IPS-18c (cell line): ENCODE data around the gene GRIPAP1.
A peak's percentile ranks its signal among the peaks of the same experiment; 100 is the strongest.

Experiments used
- H3K4me3 ChIP-seq: 2 replicates; pipeline ENCODE4 v1.7.0; 2013; ENCODE audit warnings: low read depth, mild to moderate bottlenecking, low read length, moderate library complexity; ENCODE audit not compliant: insufficient read depth
- H3K9me3 ChIP-seq: one replicate; pipeline ENCODE4 v1.6.1; 2013; ENCODE audit warnings: mild to moderate bottlenecking, low read length, moderate library complexity; ENCODE audit not compliant: control insufficient read depth, insufficient read depth

GRIPAP1 gene

DNA sequence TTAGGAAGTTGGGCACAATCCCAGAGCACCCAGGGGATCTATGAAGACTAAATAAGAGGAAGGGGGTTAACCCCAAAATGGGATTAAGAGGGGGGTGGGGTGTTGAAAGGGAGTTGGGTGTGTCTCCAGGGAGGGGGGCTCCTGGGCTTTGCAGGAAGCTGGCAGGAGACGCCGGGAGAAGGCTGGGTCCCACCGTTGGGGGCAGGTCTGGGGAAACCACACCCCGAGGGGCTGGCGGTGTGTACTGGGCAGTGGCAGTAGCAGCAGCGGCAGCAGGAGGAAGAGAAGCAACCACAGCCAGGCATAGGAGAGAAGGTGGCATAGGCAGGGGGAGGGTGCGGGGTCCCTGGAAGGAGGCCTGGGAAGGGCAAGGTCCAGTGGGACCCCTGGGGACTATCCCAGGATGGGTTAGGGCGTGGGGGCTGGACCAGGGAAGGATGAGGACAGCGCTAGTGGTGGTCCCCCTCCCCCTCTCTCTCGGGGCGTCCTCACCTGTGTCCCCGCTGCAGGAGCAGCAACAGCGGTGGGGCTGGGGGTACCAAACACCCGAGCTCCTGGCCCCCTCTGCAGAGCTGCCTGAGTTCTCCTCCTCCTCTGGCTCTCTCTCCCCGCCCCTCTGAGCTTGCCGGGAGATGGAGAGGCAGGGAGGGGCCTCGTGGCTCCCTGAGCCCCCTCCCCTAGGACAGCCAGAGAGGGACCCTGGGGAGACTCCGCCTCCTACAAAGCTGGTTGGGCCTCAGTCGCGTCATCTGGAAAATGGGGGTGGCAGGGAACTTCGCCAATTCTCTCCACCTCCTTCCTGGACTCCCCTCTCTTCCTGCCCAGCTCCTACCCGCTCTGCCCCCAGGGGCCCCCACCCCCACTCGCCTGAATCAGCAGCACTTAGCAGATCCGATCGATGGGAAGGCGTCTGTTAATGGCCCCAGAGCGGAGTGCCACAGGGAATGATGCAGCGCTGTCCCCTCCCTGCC lies 30.5 kb downstream of the GRIPAP1 start, which contains the start of gene KCND1:
Gene KCND1 (minus strand): TSS at position 596 of the 971 bp plus-strand sequence. CDS start 1,573 bp downstream, outside the sequence.
- H3K4me3 ChIP-seq: peak within 1 kb of the TSS; percentile 54

DNA sequence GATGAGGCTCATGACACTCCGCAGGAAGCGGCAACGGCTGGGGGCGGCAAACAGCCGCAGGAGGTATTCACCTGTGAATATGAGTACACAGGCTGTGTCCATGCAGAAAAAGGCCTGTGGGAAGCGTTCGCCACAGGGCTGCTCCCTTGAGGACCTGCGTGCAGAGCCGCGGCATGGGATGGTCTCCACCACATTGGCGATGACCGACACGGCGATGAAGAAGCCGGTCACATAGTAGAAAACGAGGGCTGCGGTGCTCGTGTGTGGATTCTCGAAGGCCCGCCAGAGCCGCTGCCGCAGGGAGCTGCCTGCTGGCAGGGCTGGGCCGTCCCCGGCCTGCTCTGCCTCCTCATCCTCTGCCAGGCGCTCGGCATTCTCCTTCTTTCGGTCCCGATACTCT lies 32.6 kb downstream of the GRIPAP1 start:
- peaks cover 14% of the 10 kb centered on the region for H3K9me3 ChIP-seq
- H3K4me3 ChIP-seq: no peak overlapping the region

More for the DNA sequence above, 30.5 kb downstream of the GRIPAP1 start, which contains the start of gene KCND1:
- peaks cover 14% of the 10 kb centered on the region for H3K9me3 ChIP-seq

DNA sequence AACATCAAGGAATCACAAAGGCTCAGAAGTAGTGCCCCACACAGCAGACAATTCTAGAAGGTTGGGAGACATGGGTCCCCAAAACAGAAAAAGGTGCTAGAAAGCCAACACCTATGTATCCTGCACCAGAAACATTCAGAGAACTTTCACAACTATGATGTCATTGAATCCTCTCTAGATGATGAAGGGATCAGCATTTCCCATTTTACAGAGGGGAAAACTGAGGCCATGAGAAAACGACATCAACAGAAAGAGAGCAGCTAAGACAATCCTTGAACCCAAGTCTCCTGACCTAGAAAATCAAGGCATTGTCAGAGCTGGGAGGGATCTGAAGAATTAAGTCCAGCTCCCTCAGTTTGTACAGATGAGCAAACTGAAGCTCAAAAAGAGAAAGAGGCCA lies 33.7 kb downstream of the GRIPAP1 start:
- Histone ChIP-seq H3K4me3 (no peak overlapping the region), H3K9me3 (peaks cover 12% of the 10 kb centered on the region)

DNA sequence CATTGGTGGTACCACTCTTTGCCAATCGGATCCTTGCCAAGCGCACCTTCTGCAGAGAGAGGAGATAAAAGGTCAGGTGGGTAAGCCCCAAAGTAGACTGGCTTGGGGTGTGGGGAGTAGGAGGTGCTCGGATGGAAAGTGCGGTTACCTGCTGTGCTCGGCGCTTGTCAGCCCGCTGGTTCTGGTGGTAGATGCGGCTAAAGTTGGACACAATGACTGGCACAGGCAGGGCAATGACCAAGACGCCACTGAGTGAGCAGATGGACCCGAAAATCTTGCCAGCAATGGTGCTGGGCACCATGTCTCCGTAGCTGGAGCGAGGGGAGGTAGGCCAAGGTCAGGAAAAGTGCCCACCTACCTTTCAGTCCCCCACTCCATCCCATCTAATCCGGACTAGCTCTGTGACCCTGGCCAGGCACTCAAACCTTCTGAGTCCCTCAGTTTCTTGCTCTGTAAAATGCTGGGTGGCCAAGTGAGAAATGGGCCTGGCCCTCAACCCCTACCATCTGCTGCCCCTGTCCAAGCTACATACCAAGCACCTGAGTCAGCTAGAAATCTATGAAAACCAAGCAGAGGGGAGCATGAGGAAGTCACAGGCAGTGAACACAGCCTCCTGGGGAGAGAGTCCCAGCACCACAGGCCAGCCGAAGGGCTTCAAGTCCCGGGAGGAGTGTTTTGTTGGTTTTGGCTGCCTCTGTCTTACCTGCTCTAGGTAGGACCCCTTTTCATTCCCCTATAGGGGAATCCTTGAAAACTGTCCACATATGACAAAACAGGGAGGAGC lies 35.1 kb downstream of the GRIPAP1 start:
- Histone ChIP-seq H3K4me3 (no peak overlapping the region), H3K9me3 (peaks cover 7% of the 10 kb centered on the region)

DNA sequence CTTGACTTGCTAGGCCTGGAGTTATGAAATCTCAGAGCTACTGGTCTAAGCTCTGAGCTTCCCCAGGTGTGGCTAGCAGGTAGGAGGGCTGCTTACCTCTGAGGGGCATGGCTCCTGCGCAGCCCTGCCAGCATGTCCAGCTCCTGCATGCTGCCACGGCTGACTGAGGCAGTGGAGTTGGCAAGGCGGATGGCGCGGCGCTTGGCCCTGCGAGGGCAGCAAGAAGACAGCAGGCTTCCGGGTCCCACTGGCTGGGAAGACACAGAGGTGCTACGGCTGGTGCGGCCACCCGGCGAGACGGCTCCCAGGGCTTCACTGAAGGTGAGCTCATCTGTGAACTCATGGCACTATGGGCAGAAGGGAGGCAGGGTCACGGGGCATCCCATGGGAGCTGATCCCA lies 36.1 kb downstream of the GRIPAP1 start:
- Histone ChIP-seq H3K9me3 (peaks cover 7% of the 10 kb centered on the region), H3K4me3 (no peak overlapping the region)

DNA sequence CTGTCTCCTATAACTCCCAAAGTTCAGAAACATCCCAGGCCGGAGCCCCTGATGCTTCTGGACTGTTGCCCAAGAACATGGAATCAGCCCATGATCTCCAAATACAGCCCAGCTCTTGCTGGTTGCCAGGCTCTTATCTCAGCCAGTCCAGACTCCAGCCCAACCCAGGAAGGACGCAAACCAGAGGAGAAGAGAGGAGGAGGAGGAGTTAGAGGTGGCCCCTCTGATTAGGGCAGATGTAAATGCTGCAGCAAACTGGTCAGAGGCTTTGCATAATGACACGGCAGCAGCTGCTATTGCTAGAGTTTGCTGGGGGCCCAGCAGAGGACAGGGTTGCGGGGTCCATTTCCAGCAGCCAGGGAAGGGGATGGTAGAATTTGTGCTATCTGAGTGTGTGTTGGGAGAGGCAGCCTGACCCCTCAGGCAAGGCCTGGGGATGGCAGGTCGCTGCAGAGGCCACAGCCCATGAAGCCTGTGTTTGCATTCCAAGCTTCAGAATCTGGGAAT lies 40.4 kb downstream of the GRIPAP1 start:
- peaks cover 3% of the 10 kb centered on the region for H3K9me3 ChIP-seq

DNA sequence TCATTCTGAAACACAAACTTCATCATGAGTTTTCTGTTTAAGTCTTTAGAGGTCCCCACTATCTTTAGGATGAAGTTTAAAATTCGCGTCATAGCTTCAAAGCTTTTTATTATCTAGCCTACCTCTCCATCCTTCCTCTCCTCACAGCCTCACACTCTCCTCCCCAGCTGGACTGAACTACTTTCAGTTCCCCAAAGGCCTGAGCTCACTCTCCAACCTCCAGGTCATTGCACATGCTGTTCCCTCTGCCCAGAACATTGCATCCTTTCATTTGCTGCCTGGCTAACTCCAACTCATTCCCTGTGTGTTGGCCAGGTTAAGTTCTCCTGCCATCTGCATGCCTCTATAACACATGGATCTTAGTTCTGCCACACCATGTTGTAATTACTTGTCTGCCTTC lies 41.8 kb downstream of the GRIPAP1 start:
- Histone ChIP-seq H3K9me3 (peaks cover 5% of the 10 kb centered on the region), H3K4me3 (no peak overlapping the region; the same call in 1 of the 2 replicates)

More for the DNA sequence above, 40.4 kb downstream of the GRIPAP1 start:
- H3K4me3 ChIP-seq: no peak overlapping the region

DNA sequence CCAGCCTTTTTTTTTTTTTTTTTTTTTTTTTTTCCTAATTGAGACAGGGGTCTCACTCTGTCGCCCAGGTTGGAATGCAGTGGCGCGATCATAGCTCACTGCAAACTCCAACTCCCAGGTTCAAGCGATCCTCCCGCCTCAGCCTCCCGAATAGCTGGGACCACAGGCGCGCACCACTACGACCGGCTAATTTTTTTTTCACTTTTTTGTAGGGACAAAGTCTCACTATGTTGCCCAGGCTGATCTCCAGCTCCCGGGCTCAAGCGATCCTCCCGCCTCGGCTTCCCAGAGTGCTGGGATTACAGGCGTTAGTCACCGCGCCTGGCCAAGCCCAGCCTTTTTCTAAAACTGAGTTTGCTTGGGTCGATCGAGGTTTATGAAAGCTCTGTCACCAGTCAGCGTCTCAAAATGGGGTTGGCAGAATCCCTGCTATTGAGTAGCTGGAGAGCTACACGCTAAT lies 43.4 kb downstream of the GRIPAP1 start:
- Histone ChIP-seq H3K9me3 (peaks cover 5% of the 10 kb centered on the region), H3K4me3 (peak overlapping the region; percentile 42)

DNA sequence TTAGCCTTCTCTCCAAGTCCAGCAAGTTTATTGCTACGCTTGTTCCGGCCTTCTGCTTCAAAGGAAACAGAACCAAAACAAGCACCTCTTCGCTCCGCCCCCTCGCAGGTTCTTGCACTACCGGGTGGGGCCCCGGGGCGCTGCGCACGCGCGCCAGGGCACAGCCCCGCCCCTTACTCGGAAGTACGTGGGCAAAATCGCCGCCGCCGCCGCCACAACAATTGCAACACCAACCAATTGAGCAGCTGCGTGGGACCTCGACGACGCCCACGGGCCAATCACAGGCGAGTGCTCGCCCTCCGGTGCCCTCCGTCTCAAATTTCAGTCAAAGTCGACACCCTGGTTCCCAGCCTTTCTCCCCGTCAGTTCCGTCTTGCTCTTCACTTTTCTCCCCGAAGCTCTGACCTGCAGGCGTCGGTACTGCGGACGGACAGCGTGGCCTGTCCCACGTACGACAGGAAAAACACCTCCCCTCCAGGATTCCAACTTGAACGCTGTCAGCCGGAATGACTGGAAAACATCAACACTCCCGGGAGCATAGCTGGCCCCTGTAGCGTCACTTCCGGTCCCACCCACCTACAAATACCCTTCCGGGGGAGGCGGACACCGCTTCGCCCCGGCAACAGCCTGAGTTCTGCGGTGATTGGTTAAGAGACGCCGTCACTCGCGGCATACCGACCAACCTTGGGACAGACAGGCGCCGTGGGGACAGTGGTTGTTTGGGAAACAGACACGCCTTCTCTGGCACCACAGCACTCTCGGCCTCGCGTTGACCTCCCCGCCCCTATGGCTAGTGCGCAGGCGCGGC lies 44.0 kb downstream of the GRIPAP1 start:
- H3K4me3 ChIP-seq: peak overlapping the region; percentile 42
- peaks cover 5% of the 10 kb centered on the region for H3K9me3 ChIP-seq

DNA sequence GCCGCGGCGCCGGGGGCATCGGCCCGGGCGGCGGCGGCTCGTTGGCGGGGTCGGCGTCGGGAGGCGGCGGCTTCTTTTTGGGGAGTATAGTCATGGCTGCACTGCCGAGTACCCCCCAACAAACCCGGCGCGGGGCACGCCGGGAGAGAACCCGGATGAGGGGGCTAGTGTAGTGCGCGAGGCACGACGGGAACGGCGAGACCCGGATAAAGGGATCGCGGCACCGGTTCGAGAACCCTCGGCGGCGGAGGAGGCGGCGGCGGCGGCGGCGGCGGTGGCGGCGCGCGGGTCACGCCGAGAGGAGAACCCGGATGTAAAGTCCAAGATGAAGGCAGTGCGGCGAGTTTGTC lies 44.6 kb downstream of the GRIPAP1 start, which contains the start of gene OTUD5:
Gene OTUD5 (minus strand): TSS at position 131 of the 350 bp plus-strand sequence. CDS start 37 bp downstream, at position 94.
- peaks cover 5% of the 10 kb centered on the region for H3K9me3 ChIP-seq

DNA sequence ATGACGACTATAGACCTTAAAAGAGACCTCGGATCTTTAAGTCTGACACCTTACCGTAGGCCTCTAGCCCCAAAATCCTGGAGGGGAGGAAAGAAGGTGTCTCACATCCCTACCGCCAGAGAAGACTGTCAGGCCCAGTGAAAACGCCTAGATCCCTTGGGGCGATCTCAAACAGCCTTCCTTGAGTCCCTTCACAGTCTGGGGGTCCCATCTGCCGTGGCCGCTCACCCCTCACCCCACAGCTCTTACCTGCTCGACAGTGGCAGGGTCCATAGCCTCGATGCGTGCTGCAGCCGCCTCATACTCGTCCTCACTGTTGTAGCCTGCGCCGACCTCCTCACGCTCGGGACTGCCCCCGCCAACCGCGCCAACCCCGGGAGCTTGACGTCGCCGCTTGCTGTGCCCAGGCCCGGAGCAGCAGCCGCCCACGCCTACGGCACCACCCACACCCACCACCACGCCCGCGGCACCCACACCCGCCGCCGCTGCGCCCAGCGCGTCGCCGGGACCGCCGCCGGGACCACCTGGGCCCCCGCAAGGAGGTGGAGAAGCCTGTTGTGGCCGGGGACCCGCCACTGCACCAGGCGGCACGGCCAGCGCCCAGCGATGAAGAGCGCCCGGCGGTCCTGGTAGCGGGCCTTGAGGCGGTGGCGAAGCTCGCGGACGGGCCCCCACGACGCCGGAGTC lies 45.2 kb downstream of the GRIPAP1 start:
- Histone ChIP-seq H3K9me3 (peaks cover 5% of the 10 kb centered on the region), H3K4me3 (peak overlapping the region; percentile 42)

More for the DNA sequence above, 44.6 kb downstream of the GRIPAP1 start, which contains the start of gene OTUD5:
- H3K4me3 ChIP-seq: peak within 1 kb of the TSS; percentile 42

DNA sequence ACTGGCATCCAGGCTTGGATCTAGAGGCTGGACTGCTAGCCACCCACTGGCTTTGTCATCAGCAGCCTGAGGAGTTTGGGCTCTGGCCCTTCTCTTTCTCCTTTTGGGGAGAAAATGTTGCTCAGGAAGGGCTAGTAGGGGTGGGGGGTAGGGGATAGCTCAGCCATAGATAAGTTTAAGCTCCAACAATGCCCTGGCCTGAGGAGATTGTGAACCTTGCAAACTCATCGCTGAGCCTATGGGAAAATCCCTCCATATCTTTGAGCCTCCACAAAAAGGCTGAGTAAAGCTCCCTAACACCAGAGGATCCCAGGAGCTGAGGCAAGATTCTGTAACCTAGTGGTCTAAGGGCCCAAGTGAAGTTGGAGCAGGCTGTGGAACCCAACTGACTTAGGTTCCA lies 53.5 kb downstream of the GRIPAP1 start:
- no peak overlapping the region for H3K4me3 ChIP-seq
- H3K9me3 ChIP-seq: peaks cover 8% of the 10 kb centered on the region

DNA sequence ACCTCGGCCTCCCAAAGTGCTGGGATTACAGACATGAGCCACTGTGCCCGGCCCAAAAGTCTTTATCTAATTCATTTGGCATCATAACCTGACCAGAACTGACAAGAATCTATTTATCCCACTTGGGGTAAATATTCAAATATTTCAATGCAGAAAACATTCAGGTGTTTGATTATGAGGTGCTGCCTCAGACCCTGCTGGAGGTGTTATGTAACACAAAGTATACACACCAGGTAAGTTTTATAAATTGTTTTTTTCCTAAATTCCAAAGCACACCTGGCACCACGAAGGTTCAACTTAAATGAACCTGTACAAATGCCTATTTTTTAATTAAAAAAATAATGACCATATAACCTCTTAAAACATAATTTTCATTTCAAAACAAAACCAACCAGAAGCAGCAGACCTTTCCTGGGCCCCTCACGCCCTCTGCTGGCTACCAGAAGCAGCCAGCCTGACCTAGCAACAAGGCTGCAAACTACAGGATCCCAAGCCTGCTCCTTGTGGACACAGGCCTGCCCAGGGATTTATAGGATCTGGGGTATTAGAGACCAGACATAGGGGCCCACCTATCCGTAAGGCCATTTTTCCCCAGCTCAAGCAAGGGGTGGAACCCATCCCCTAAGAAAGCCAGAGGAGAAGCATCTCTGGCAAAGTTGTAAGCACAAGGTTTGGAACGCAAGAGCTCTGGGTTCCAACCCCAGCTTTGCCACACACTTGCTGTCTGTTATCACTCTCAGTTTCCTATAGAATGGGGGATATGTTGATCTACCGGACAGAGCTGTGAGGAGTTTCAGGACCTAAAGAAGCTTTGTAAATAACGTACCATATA lies 56.3 kb downstream of the GRIPAP1 start:
- Histone ChIP-seq H3K4me3 (no peak overlapping the region), H3K9me3 (peaks cover 11% of the 10 kb centered on the region)

DNA sequence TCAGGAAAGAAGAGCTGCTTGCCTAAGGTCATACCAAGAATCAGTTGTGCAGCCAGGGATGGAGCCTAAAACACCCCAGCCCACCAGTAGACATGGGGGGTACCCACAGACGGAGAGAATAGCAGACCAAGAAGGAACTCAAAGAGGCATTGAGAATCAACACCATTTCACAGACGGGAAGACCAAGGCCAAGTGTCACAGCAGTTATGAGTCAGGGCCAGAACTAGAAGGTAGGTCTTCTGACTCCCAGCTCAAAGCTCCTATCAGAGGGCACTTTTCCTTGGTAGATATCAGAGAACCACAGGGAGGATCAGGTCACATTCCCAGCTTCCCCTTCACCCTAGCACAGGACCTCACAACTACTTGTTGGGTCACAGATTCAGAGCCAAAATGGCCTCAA lies 59.2 kb downstream of the GRIPAP1 start:
- Histone ChIP-seq H3K4me3 (no peak overlapping the region), H3K9me3 (peaks cover 7% of the 10 kb centered on the region)

DNA sequence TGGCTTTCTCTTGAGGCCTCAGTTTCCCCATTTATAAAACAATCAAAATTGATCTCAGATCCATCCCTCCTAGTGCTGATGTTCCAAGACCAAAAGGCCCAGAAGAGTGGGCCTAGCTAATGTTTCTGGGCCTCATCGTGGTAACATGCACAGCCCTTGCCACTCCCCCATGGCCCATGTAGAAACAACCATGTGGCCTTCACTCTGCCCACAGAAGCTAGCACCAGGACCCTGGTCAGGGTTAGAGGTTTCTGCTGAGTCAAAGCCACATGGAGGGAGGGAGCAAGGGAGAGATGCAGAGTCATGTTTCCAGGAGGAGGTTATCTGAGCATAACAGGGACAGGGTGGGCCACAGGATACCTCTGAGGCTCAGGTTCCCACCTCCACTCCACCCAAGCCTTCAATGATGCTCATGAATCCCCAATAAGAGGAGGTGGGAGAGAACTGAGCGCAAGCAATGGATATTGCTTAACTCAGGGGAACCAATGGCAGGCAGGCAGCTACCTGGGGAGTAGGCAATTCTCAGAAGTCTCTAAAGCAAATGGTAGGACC lies 61.6 kb downstream of the GRIPAP1 start:
- H3K9me3 ChIP-seq: peaks cover 14% of the 10 kb centered on the region
- no peak overlapping the region for H3K4me3 ChIP-seq
